Brain pericyte (primary cell): ENCODE results near the gene BCAS1.

Experiments used
- DNase-seq: peaks from one replicate; pipeline ENCODE4 v3.0.0-alpha.2; 2012; ENCODE audit warnings: low read depth, low spot score

BCAS1 gene

DNA sequence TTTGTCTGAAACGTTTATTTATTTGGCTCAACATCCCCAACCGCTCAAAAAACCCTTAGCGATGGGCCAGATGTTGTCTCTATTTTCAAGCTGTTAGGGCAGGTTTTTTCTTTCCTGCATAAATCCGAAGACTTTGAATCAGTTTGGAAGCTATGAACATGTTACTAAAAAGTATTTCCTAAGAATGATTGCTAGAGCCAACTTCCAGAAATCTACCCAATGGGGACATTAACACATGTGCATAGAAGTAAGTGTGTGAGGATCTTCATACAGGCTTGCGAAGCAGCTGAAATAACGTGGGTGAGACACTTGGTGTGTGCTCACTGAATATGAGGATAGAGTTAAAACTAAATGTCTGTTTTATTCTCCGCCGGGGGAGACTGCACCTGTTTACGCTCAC, 106.8 kb downstream of the BCAS1 start:
- no peak for DNase-seq

DNA sequence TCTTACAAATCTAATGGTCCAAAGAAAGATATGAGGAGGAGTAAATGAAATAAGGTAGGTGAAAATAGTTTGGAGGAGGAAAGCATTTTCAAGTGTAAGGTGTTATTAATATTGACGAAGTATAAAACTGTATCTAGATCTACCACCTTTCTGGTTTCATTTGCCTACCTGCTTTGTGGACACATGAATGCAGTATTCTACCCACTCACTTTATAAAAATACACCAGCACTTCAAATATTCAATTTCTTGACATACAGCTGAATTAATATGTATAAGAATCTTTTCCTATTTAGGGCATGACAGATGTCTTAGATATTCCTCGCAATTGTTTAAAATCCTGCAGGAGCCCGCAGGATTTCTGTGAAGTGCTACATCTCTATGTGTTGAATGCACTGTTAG, 108.0 kb downstream of the BCAS1 start:
- no peak for DNase-seq

GRCh38 chr20:53961527-53961926, 108.9 kb downstream of the BCAS1 start:
- DNase-seq: no peak

DNA sequence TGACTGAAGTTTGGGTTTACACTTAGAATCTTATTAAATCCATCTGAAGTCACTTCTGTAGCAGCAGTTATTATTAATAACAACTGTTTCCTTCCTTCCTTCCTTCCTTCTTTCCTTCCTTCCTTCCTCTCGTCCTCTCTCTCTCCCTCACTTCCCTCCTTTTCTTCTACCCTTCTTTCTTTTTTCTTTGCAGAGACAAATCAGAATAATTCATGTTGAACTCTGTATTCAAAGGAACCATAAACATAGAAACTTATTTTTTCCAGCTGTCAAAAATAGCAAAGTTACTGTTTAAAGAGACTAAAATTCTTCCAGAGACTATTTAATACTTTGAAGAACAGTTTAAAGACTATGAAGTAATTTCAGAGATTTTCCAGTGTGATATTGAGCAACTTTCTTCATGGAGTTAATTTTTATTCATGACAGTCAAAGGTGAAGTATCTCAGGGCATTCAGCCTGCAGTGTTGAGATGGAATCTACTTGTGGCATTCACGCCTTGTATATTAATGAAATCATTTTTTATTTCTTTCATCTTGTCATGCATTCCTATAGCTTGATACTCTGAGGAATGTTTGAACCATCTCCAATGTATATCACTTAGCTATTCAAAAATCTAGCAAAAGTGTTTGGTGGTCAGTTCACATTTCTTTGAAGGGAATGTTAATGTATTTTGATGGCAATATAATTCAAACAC, 109.7 kb downstream of the BCAS1 start:
- no peak for DNase-seq

GRCh38 chr20:53959911-53960578, 110.3 kb downstream of the BCAS1 start:
- DNase-seq: no peak

- DNase-seq: no peak
Observed at GRCh38 chr20:53958260-53958659, 112.1 kb downstream of the BCAS1 start.

DNA sequence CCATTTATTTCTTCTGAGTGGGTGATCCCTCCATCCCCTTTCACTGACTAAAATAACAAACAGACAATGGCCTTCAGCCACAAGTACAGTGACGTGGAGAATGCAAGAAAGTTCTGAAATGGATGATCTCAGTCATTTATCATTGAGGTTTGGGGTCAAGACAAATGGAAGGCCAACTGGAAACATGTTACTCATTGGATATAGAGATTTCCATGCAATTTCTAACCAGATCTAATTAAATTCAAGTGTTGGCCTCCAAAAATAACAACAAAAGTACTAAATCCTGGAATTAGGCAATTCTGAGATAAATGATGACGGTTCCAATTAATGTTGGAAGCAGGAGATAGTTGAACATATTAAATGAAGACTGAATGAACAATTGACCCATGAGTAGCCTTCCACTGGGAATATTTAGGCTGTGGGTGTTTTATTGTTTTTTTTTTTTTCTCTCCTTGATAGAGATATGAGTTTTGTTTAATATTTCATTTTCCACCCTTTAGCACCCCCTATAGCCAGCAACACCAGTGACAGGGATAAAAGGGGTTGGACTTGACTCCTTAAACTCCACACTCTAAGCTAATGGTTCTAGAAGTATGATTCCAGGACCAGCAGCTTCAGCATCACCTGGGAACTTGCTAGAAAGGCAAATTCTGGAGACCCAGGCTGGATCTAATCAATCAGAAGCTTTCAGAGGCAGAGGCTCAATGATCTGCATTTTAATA, 112.8 kb downstream of the BCAS1 start:
- no peak for DNase-seq

- no peak for DNase-seq
Observed at GRCh38 chr20:53956013-53956715, 114.2 kb downstream of the BCAS1 start.

DNA sequence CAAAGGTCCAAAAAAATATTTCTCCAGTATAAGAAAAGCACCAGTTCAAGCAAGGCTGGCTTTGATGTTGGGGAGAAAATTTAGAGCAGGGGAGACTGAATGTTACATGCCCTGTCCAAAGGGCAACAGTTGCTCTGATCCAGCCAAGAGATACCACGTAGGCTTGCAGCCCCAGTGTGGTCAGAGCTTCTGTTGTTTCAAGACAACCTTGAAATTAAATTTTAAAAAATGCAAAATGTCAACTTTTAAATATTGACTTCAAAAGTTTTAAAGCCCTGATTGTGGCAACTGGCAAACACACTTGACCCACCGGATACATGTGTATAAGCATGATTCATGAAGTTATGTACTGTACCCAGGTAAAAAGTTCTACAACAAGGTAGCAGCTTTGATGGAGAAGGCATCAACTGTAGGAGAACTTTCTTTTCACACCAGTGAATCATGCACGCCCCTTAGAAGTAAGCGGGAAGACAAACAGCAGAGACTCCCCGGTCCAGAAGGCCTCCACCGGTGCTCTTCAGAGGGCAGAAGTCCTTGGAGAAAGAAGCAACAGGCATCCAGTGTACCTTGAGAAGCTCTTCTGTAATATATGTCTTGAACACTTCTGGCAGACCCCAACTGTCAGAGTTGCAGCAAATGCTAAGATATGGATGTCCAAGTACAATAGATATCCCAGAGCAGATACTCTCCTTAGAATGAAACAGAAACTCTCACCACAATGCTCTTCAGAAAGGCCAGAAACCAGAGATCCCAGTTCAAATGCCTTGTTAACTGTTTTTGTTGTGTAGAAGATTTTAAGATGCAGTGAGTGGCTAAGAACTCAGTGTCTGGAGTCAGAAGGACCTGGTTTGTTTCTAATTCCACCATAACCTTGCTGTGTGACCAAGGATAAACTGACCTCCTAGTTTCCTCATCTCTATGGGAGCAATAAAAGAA, 115.4 kb downstream of the BCAS1 start:
- DNase-seq: no peak

DNA sequence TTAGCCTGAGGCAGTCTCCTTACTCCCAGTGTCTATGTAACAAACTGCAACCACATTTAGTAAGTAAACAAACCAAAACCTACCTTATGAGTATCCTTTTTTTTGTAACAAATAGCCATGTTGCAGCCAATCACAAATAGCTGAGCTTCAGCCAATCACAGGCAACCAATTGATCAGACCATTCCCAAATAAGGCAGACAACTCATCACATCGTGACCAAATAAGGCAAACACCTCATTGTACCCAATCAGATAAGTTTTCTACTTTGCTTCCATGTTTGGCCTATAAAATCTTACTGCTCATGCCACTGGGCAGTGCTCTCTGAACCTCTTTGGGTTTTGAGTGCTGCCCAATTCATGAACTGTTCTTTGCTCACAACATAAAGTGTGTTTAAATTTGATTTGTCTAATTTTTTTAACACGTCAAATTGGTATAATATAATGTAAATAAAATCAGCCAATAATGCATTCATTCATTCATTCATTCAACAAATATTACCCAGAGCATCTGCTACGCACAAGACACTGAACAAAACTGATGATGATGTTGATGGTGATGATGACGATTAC, 117.8 kb downstream of the BCAS1 start:
- DNase-seq: no peak

DNA sequence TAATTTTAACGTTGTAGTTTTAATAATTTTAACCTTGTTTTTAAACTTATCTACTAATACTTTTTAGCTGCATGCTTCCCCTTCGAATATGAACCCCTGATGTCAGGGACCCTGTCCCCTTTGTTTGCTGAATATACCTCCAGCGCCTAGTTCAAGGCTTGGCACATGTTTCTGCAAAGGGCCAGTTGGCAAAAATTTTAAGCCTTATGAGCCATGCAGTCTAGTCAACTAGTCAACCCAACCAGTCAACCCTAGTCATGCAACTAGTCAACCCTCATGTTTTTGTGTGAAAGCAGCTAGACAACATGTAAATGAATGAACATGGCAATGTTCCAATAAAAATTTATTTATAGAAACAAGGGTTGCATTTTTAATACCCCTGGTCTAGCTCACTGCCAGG, 119.8 kb downstream of the BCAS1 start:
- DNase-seq: no peak

DNA sequence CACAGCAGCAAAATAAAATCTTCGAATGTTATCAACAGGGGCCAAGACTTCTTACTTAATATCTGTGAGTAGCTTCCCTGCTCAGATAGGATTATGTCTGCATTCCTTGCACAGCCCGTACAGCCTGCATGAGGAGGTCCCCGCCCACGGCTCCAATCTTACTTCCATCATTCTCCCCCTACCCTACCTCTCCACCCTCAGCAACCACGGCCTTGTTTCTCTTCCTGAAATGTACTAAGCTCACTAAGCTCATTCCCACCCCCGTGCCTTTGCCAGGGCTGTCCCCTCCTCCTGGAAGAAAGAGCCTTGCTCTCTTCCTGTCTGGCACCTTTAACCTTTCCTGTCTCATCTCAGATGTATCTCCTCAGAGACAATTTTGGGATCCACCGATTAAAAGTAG, 120.4 kb downstream of the BCAS1 start:
- no peak for DNase-seq

DNA sequence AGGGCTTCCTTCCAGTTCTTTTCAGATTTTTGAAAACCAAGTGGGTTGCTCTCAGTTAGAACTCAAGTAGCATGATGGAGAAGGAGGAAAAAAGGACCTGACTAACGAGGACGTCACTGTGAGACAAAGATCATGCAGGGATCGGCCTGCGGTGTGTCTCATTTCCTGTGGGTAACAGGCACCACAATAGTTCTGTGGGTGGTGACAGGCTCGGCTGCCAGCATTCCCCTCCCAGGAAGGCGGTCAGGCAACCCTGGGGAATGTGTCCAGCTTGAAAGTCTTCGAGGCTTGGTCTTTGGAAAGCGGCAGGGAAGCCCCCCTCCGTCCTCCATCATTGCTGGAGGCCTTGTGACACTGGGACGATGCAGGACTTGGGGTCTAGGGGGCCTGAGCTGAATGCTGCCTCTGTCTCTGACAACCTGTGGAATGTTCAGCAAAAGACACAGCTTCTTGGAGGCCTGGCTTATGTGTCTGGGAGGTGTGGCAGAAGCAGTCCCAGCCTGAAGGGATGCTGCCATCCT, 121.0 kb downstream of the BCAS1 start:
- no peak for DNase-seq

DNA sequence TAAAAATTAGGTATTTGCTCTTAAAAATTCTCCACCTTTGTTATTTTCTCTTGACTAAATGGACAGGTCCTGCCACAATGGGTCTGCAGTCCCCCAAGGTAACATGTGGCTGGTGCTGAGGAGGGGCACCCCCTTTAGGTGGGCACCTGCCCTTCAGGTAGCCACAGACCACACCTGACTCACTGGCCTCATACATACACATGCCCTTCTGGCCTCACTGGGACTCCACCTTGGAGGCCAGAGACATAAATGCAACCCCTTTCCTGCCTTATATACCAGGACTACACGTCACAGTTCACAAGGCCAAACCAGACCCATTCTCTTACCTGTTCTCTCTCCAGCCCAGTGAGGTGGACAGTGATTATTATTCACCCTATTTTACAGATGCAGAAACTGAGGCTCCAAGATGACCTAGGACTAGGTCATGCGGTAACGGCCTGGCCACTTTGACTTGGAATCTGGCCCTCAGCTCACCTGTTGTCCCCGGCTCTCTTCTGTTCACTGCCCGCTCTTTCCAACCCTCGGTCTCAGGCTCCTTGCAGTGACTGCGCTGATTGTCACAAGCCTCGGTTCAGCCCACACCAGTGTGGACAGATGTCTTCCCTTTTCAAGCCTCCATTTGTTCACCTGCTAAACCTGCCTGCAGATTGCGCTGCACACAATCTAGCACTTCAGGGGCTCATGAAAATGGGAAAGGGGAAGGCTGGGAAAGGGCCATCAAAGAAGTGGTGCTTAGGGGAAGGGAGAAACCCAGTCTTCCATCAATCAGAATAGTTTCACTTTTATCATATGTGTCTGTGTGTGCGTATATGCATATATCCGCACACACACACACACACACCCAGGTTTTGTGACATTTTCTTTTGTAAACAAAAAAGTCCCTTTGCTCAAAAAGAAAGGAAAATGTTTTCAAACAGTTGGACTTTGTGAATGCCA, 121.7 kb downstream of the BCAS1 start:
- DNase-seq: no peak

DNA sequence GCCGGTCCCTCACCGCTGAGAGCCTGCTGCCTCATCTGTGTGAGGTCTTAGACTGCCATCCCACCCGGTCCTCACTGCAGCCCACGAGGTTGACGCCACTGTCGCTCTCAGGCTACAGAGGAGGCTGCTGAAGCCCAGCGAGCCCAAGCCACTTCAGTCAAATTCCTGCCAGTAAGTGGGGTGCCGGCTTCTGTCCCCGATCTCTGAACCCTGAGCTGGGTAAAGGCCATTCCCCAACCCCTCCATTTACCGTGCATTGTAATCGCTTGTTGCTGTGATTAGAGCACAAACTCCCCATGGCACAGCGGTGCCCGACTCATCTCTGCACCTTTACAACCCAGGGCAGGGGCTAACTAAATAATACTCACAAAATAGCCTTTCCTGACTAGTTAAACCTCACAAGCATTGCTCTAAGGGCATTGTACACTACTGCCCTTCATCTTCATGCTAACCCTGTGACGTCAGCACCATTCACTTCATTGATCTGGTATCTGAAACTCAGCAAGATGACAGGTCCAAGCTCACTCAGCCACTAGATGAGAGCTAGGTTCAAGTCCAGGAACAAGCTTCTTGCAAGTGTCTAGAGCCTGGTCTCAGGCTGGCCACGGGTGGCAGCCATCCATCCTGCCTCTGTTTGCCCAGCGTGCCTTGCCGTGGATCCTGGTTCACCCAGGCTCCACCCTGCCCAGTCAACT, 122.7 kb downstream of the BCAS1 start:
- no peak for DNase-seq

- DNase-seq: no peak
Observed at GRCh38 chr20:53946106-53946505, 124.3 kb downstream of the BCAS1 start.

DNA sequence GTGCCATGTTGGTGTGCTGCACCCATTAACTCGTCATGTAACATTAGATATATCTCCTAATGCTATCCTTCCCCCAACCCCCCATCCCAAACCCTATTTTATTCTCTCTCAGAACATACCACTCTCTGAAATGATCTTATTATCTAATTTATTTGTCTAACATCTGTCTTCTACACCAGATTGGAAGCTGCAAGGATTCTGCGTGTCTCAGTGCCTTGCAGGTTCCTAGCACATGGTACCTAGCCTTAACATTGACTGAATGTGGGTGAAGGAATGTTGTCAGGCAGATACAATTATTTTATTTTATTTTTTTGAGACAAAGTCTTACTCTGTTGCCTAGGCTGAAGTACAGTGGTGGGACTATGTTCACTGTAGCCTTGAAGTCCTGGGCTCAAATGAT, 124.9 kb downstream of the BCAS1 start:
- no peak for DNase-seq

DNA sequence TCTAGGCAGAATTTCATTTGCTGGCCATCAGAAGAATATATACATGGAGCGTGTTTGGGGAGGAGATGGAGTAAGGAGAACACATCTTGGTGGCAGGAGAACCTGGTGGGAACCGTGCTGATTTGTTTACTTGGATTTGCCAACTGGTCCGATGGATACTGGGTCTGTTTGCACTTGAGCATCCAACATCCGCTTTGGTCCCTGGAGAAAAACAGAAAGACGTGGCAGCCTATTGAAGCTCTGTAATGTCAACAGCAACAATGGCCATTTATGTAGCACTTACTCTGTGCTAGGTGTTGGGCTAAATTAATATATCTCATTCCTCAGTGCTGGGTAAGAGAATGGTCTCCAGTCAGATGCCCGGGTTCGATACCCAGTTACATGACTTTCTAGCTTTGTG, 125.6 kb downstream of the BCAS1 start:
- DNase-seq: no peak
